GM18507 (cell line): ENCODE data around the gene PEX26.
"Not testable (repeated sequence)": the region's sequence is repeated elsewhere in the genome, so short reads cannot be mapped to it uniquely, and the experiment has no call there.

Experiments used
- DNase-seq: peaks from one replicate; pipeline ENCODE4 v3.0.0; 2011; ENCODE audit warnings: low read depth; ENCODE audit not compliant: insufficient read length; ENCODE audit errors: extremely low spot score
- FAIRE-seq: peaks from 2 replicates; lab custom pipeline; 2011; peaks lifted over from hg19 to GRCh38; lab: Jason Lieb, UNC

PEX26 gene

DNA sequence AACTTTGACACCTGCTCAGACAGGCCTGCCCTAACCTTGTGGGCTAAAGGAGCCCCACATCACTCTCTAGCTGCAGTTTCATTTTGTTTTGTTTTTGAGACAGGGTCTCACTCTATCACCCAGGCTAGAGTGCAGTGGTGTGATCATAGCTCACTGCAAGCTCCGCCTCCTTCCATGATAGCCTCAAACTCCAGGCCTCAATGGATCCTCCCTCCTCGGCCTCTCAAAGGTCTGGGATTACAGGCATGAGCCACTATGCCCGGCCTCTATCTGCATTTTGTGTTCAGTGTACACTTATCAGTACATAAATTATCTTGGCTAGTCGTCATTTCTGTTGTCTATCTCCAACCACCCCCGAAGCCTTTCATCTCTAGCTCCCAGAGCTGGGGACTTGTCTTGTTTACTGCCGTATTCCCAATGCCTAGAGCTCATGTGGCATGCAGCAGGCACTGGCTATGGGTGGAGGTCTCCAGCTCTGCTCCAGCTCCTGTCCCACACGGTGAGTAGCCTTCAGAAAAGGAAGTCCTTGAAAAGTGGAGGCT is 22.1 kb upstream of the PEX26 start:
- DNase-seq: no peak
- FAIRE-seq: no peak

DNA sequence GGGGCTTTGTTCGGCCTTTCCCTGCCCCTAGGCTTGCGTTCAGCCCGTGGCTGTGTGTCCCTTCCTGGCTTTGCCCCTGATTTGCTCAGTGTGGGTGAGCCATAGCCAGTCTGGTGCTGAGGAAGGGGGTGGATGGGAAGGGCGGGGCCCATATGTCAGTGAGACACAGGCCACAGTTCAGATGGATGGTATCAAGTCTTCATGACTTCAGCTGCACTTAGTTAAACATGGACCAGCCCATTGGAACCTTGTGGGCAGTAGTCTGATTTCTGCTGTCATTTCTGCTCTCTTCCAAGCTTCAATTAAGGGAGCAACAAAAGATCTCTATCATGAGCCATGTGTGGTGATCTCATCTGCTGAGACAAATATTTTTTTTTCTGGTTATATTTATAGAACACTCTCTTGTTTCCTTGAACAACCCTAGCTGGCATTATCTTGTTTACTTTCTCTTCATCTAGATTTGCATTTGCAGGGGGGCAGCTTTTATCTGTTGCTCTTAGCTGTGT is 21.6 kb upstream of the PEX26 start:
- DNase-seq: no peak
- FAIRE-seq: no peak

DNA sequence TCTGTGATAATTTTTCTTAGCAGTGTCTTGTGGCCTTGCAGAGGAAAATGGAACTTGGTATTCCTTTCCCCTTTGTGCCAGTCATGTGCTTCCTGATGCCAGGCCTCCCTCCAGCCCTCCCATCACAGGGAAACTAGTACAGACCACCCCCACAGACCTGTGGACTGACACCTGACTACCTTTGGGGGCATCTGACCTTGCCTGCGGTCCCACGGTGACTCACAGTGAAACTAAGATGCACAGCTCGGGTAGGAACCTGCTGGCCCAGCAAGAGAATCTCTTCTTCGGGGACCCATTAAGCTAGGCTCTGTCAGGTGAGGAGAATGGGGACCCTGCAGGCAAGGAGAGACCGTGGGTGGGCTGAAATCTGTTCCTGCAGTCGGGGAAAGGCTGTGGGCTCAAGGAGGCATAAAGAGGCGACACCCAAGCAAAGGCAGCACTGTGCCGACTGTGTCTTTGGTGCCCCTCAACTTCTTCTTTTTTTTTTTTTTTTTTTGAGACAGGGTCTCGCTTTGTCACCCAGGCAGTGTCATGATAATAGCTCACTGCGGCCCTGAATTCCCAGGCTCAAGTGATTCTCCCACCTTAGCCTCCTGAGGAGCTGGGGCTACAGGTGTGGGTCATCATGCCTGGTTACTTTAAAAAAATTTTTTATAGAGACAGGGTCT is 20.8 kb upstream of the PEX26 start:
- DNase-seq: no peak
- peak; percentile 51 for FAIRE-seq

DNA sequence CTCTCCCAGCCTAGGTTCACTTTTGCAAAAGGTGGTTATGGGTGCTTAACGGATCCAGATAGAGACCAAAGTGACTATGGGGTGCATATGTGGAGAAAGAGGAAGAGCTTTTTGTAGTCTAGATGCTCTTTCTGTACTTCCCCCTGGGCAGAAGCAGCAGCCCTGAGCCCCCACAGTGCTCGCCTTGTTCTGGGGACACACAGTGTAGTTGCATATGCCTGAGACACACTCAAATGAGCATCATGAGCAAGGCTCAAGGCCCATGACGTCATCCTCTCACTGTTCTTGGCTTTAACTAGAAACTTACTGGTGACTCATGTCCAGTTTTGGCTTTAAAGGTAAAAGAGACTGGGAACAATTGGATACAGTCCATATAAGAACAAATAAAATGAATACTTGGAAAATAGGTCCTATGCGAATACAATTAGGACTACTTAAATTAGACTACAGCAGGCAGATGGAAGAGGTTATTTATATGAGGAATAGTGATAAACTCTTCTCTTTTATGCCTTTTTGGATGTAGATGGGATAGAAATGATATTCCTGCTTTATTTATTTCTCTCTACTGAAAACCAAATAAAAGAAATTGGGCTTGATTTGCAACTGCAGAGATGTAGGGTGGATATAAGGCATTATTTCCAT is 20.1 kb upstream of the PEX26 start:
- DNase-seq: no peak
- peak; percentile 60 for FAIRE-seq

DNA sequence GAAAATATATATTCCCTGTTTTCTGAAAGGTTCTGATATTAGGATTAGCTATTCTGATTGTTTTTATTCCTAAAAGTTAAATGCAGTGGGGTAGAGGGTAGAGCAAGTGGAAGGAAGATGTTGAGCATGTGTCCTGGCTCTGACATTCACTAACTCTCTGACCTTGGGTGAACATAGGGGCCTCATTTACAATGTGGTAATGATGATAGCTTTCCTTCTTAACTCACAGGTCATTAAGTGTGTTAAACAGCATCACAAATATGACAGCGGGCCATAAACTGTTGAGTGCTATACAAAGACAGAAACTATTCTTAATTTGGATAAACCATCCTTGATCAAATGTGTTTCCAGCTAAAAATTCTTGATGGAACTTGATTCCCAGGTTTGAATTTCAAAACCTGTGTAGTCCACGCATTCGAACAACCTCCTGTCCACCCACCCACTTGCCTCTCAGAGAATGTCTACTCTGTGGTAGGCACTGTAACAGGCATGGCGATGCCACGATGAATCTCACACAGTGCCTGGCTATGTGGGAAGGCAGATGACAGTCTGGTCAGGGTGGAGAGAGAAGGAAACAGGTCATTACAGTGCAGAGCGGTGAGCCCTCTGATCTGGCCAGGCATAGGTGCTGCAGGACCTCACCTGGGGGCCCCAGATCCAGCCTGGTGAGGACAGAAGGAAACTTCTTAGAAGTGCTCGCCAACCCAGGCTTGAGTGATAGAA is 19.3 kb upstream of the PEX26 start:
- no peak for DNase-seq
- no peak for FAIRE-seq

DNA sequence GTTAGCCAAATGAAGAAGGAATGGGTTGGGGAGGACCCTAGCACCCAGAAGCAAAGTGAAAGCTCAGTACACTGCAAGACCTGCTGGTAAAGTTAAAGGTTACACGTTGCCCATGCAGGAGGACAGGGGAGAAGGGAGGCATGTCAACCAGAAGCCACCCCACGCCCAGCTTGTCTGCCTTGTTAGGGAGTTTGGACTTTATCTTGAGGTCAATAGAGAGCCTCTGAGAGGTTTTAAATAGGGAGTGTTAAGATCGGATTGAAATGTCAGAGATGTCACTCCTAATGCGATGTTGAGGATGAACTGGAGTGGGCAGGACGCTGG is 18.7 kb upstream of the PEX26 start:
- FAIRE-seq (no peak), DNase-seq (no peak)

DNA sequence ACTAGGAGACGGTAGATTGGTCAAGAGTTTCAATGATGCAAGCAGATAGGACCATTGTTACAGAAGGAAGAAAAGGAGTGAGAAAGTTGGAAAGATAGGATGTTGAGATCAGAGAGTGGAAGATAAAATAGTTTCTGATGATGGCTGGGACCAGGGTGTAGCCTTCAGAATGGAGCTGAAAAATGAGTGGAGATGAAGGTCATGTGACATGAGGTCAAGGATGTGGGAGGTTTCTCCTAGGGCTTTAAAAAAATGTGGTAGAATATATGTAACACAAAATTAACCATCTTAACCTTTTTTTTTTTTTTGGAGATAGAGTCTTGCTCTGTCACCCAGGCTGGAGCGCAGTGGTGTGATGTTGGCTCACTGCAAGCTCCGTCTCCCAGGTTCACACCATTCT is 18.3 kb upstream of the PEX26 start:
- DNase-seq (no peak), FAIRE-seq (no peak)

DNA sequence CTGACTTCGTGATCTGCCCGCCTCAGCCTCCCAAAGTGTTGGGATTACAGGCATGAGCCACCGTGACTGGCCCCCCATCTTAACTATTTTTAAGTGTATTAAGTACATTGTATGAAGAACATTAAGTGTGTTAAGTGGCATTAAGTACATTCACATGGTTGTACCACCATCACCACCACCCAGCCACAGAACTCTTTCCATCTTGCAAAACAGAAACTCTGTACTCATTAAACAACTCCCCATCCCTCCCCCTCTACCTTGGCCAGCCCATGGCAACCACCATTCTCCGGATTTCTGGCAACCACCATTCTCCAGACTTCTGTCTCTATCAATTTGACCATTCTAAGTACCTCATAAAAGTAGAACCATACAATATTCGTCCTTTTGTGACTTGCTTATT is 17.8 kb upstream of the PEX26 start:
- FAIRE-seq: no peak
- no peak for DNase-seq

DNA sequence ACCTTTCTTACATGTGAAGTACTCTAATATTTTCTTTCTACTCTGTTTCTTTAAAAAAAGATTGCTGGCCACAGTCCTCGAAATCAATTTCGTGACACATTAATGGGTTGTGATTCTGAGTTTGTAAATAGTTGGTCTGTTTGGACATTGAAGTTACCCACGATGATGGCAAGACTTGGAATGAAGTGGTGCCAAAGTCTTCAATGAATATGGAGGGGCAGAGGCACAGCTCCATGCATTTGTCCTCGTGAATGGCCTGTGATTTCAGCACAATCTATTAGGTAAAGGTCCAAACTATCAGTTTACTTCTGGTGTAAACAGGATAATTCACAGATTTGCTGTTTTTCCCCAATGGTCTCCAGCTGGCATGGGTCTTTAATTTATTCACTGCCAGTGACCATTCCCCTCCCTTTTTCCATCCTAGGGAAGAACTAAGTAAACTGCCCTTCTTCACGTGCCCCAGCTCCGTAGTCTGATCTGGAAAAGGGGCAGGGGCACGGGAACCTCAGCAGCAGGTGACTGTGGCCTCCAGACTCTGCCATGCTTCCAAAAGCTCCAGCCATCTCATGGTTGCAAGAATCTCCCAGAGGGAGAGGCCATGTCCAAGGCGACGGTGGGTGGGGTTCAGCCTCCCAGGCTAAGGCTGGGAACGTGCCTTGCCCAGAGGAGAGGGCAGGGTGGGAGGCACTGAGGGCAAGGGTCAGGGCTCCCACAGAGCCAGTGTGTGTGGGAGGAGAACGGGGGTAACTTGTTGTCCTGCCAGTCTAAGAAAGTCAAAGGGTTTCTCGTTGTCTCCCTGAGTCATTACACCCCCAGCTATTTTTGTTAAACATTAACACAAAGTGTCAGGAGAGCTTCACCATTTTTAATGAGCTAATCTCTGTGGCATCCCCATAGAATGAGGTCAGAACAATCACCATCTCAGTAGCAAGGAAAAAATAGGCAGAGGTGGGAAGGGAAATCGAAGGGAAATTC is 16.9 kb upstream of the PEX26 start:
- DNase-seq (no peak), FAIRE-seq (no peak)

DNA sequence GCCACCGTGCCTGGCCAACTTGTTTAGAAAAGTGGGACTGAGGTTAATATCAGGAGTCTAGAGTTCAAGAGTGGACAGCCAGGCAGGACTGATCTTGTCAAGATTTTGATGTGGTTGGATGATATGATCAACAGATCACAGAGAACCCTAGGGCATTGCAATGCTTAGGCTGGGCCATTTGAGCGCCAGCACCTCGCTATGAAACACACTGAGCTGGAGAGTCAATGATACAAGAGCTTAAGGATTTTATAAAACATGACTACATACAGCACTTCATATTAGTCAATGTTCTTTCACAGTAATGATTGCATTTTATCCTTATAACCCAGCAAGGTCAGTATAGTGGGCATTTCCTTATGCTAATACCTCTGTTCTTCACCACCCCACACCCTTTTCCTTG is 15.4 kb upstream of the PEX26 start:
- DNase-seq (no peak), FAIRE-seq (no peak)

DNA sequence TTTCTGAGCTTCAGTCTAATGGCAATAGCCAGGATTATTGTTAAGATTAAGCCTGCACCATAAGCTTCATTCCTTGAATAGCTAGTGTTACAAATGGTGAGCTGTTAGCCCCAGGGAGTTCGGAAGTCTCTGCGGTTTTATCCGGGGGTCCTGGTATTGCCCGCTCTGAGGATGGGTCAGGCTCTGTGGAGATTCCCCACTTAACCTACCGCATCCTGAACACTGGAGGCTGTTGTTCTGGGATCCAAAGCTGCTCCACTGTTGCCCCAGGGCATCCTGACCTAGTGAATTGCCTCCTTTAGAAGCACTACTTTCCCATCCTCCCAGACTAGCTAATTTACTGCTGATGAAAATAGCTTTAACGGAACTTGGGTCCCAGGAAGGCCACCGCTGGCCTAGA is 14.5 kb upstream of the PEX26 start:
- DNase-seq: no peak
- FAIRE-seq: no peak

DNA sequence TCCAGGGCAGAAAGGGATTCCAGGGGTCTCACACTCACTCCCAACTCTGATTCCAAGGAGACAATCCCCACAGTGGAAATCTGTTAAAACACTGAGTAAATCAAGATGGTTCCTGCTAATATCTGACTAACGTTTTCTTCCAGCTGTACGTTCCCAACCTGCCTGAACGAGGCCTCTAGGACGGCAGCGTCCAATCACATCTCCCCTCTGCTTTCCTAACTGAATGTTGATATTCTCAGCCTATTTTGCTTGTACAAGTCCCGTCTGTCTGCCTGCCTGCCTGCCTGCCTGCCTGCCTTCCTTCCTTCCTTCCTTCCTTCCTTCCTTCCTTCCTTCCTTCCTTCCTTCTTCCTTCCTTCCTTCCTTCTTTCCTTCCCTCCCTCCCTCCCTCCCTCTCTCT is 14.1 kb upstream of the PEX26 start:
- FAIRE-seq: not testable (repeated sequence)

DNA sequence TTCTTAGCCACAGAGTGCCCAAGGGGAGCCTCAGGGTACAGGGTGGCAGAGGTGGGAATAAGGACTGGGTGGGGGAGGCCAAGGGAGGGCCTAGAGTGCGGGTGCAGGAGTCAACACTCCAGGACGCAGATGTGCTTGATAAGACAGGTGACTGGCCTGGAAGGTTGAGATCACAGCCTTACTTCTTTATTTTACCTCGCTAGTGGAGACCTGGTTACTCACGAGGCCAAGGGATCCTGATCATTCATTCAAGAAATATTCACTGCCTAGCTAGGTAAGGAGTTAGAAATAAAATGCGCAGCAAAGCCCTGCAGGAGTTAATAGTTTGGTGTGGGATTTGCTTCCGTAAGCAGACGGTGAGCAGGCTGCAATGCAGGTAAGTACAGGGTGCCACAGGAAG is 13.2 kb upstream of the PEX26 start:
- DNase-seq (no peak), FAIRE-seq (no peak)

More for the DNA sequence above, 14.1 kb upstream of the PEX26 start:
- DNase-seq: not testable (repeated sequence)

DNA sequence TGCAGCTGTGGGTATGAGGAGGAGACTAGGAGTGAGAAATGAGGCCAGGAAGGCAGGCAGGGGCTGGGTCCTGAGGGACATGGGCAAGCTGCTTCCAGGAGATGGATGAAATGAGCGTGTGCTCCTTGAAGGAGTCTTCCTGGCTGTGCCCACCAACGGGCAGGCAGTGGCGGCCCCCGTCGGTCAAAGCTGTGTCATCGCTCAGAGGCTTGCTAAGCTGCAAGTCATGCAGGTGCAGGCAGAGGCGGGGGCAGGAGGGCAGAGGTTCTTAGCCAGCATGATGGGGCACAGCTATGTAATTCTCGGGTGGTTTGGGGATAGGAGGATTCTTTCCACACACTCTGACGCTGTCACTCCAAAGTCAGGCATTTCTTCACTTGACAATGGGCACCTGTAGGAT is 12.5 kb upstream of the PEX26 start:
- FAIRE-seq: no peak
- no peak for DNase-seq

DNA sequence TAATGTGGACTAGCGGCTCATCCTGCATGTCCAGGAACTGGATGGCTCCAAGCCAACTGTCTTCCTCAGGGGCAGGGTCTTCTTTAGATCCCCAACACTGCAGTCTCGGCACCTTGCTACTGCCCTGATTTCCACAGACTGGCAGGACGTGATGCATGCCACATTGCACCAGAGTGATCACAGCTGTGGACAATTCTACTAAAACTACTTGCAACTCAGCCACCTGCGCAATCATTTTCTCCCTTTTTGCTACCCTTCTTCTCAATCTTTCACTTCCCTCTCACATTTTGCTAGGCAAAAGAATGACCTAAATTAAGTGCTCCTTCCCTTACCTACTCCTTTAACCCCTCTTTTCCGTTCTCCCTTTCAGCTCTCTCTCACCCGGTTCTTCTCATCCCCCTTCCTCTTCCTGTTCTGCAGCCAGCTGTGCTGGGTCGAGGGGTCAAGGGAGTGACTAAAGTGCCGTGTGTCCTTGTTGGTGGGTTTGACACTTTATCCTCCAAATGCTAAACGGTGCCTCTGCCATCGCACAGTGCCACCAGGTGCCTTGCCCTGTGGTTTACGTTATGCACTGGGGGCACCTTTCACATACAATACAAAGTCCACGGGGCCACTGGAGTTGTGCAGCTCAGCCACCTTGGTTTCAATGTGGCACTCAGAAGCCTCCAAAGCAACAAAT is 11.5 kb upstream of the PEX26 start:
- DNase-seq (no peak), FAIRE-seq (peak; percentile 61)

DNA sequence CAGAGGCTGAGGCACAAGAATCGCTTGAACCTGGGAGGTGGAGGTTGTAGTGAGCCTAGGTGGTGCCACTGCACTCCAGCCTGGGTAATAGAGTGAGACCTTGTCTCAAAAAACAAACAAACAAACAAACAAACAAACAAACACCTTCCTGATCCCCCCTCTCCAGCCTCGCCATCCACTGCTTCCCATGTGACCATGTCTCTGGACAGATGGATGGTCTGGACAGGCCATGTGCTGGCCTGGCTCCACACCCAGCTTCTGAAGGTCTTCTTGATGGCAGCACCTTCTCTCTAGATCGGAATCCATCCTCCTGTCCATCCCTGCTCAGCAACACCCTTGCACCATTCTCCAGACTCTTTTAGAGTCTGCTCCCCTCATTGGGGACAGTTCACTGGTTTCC is 10.7 kb upstream of the PEX26 start:
- DNase-seq (no peak), FAIRE-seq (no peak)

DNA sequence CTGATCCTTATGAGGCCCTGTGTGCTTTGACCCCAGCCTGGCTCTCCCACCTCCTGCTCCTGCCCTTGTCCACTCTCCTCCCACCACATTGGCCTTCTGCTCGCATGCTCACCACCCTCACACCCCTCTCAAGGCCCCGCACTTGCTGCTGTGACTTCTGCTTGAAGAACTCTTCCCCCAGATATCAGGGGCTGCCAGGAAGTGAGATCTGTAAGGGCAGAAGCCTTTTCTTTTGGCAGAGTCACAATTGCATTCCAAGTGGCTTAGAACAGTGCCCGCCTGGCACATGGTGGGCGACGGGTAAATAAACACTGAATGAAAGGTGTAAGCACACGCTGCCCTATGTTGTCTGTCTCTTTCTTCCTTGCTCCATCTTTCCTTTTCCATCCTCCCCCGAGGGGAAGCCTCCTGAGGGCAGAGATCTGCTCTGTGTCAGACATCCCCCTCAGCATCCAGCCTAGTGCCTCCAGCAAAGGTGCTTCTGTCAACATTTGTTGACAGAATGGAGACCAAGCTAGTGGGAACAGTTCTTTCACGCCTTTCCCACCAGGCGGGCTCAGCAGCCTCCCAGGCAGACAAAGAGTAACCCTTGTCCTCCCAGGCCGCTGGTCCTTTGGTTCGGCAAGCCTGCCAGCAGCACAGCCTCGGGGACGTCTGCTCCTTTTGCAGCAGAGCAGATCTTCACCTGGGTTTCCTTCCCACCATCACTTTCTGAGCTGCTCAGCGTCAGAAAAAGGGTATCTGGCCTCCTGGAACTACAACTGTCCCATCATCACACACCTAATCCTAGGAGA is 10.0 kb upstream of the PEX26 start:
- DNase-seq: no peak
- FAIRE-seq: no peak

DNA sequence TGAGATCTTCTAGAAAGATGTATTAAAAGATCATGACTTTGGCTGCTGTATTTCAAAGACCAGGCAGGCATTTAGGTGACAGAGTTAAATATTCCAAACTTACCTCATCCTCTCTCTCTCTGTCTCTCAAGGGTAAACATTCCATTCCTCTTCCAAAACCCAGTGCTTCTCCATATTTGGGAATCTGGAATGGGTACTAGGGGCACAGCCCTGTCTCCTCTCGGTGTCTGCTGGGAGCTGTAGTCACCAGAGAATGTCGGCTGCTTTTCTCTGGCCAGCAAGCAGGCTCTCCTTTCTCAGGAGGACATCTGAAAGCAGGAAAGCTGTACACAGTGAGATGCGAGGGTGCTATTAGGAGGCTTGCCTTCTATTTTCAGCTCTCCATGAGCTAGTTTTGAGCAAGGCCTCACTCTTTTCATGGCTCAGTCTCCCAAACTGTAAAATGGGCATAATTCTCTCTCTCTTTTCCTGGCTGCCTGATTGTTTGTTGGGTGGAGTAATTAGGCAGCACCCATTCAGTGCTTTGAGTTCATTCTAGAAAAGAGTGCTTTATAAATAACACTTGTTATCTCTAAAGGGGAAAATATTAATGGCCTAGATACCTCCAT is 9.3 kb upstream of the PEX26 start:
- no peak for DNase-seq
- no peak for FAIRE-seq
